Fibroblast of lung (primary cell): Measurements from ENCODE around the gene PADI1. TPM values are rescaled to one million over a fixed set of nuclear protein-coding genes. Genes with fewer than 3 reads are reported as not detected.

Experiments
- DNase-seq, 2 donors: peaks; one replicate each; pipeline versions ENCODE4 v3.0.0 to v3.0.0-alpha.2; 2010; ENCODE audit warnings: low read depth in 2 of 2
- H2AFZ ChIP-seq: 2 replicates; pipeline ENCODE4 v1.5.1; 2012; ENCODE audit warnings: low read length, control low read depth, inconsistent platforms
- H3K27ac ChIP-seq: 2 replicates; pipeline ENCODE4 v1.5.1; 2011; ENCODE audit warnings: low read length, control low read depth; ENCODE audit not compliant: insufficient read depth
- H3K27me3 ChIP-seq: 2 replicates; pipeline ENCODE4 v1.5.1; 2011; ENCODE audit warnings: mild to moderate bottlenecking, low read length; ENCODE audit not compliant: control insufficient read depth, insufficient read depth
- H3K36me3 ChIP-seq: 2 replicates; pipeline ENCODE4 v1.5.1; 2011; ENCODE audit warnings: low read length; ENCODE audit not compliant: control insufficient read depth, insufficient read depth
- H3K4me1 ChIP-seq: 2 replicates; pipeline ENCODE4 v1.5.1; 2011; ENCODE audit warnings: low read length; ENCODE audit not compliant: control insufficient read depth, insufficient read depth; ENCODE audit errors: extremely low read depth
- H3K4me2 ChIP-seq: 2 replicates; pipeline ENCODE4 v1.5.1; 2011; ENCODE audit warnings: low read length, control low read depth; ENCODE audit not compliant: insufficient read depth; ENCODE audit errors: extremely low read depth
- H3K4me3 ChIP-seq, 4 experiments: fragments of 200-600 bp in 1 of 4; sonication (generic) in 1 of 4; replicated peaks in 1 of 4; 2 replicates each; pipeline ENCODE4 v1.5.1; 2011 to 2016; ENCODE audit warnings: low read length in 4 of 4, low read depth in 3 of 4, mild to moderate bottlenecking in 3 of 4, control low read depth in 2 of 4, inconsistent platforms in 1 of 4, mixed read lengths in 1 of 4; ENCODE audit not compliant: insufficient read depth in 1 of 4; ENCODE audit errors: control extremely low read depth in 1 of 4
- H3K79me2 ChIP-seq: 2 replicates; pipeline ENCODE4 v1.5.1; 2012; ENCODE audit warnings: mild to moderate bottlenecking, low read length, inconsistent platforms; ENCODE audit not compliant: control insufficient read depth, insufficient read depth
- H3K9ac ChIP-seq: 2 replicates; pipeline ENCODE4 v1.5.1; 2011; ENCODE audit warnings: mild to moderate bottlenecking, low read length, control low read depth; ENCODE audit not compliant: insufficient read depth
- H3K9me3 ChIP-seq: 2 replicates; pipeline ENCODE4 v1.5.1; 2012; ENCODE audit warnings: low read depth, low read length; ENCODE audit not compliant: control insufficient read depth, insufficient read depth
- H4K20me1 ChIP-seq: 2 replicates; pipeline ENCODE4 v1.5.1; 2011; ENCODE audit warnings: low read length; ENCODE audit not compliant: control insufficient read depth, insufficient read depth; ENCODE audit errors: extremely low read depth
- EZH2 ChIP-seq: IDR thresholded peaks from 2 replicates; pipeline ENCODE4 v1.5.1; 2012; ENCODE audit warnings: low read length, control low read depth, mild to moderate bottlenecking; ENCODE audit errors: missing control alignments
- polyA plus RNA-seq, 2 donors: library from polyadenylated mRNA; depleted of rRNA in 1 of 2; stranded (reverse) in 1 of 2; unstranded in 1 of 2; fragments of >200 nt; gene quantifications; 2 replicates each; pipeline ENCODE4 v1.2.1, GENCODE V29; 2011 to 2012; ENCODE audit warnings: missing spikeins in 1 of 2
- total RNA-seq: library from RNA; depleted of rRNA; stranded (reverse); fragments of >200 nt; gene quantifications from 2 replicates; pipeline ENCODE4 v1.2.1, GENCODE V29; 2014
- TF ChIP-seq, protein P1 (sequence below), 2 donors: IDR thresholded peaks in 1 of 2; conservative IDR thresholded peaks in 1 of 2; 1 replicate in 1 of 2; 2 replicates in 1 of 2; pipeline ENCODE4 v1.5.1; 2011 to 2012; ENCODE audit warnings: low read length in 2 of 2, control low read depth in 1 of 2, inconsistent platforms in 1 of 2, low read depth in 1 of 2, mild to moderate bottlenecking in 1 of 2

PADI1 gene
- total and polyA plus RNA-seq, 2 donors (not counting 1 experiment from before 2014, with no cell fraction given): not detected

GRCh38 chr1:17250601-17251000 lies 45.7 kb downstream of the PADI1 start:
- no peak overlapping the region for H3K27ac ChIP-seq
- no peak overlapping the region for H3K9ac ChIP-seq
- H3K79me2 ChIP-seq: no peaks in the 10 kb centered on the region
- H3K4me2 ChIP-seq: no peak overlapping the region
- no peak for TF ChIP-seq EZH2
- TF ChIP-seq, protein P1, sequence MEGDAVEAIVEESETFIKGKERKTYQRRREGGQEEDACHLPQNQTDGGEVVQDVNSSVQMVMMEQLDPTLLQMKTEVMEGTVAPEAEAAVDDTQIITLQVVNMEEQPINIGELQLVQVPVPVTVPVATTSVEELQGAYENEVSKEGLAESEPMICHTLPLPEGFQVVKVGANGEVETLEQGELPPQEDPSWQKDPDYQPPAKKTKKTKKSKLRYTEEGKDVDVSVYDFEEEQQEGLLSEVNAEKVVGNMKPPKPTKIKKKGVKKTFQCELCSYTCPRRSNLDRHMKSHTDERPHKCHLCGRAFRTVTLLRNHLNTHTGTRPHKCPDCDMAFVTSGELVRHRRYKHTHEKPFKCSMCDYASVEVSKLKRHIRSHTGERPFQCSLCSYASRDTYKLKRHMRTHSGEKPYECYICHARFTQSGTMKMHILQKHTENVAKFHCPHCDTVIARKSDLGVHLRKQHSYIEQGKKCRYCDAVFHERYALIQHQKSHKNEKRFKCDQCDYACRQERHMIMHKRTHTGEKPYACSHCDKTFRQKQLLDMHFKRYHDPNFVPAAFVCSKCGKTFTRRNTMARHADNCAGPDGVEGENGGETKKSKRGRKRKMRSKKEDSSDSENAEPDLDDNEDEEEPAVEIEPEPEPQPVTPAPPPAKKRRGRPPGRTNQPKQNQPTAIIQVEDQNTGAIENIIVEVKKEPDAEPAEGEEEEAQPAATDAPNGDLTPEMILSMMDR (conservative IDR thresholded peaks at IDR 0.05 in 1 of 2, IDR thresholded peaks at IDR 0.05 in 1 of 2; ENCODE audit: low read depth in 1 of 2, low read length in 2 of 2): no peak
- no peaks in the 10 kb centered on the region for H3K9me3 ChIP-seq
- no peaks in the 10 kb centered on the region for H3K4me1 ChIP-seq
- H3K36me3 ChIP-seq: no peaks in the 10 kb centered on the region
- H2AFZ ChIP-seq: no peak overlapping the region
- no peaks in the 10 kb centered on the region for H4K20me1 ChIP-seq
- H3K27me3 ChIP-seq: no peaks in the 10 kb centered on the region
- H3K4me3 ChIP-seq: no peak overlapping the region
- no peak for DNase-seq

GRCh38 chr1:17251246-17251645 lies 46.3 kb downstream of the PADI1 start:
- H3K4me1 ChIP-seq: no peaks in the 10 kb centered on the region
- no peak overlapping the region for H3K4me2 ChIP-seq
- H3K27ac ChIP-seq: no peak overlapping the region
- no peak overlapping the region for H3K9ac ChIP-seq
- H3K4me3 ChIP-seq: no peak overlapping the region
- H3K79me2 ChIP-seq: no peaks in the 10 kb centered on the region
- no peaks in the 10 kb centered on the region for H3K9me3 ChIP-seq
- TF ChIP-seq, protein P1 (conservative IDR thresholded peaks at IDR 0.05 in 1 of 2, IDR thresholded peaks at IDR 0.05 in 1 of 2; ENCODE audit: low read depth in 1 of 2, low read length in 2 of 2): no peak
- no peak for TF ChIP-seq EZH2
- no peaks in the 10 kb centered on the region for H3K36me3 ChIP-seq
- H4K20me1 ChIP-seq: no peaks in the 10 kb centered on the region
- no peaks in the 10 kb centered on the region for H3K27me3 ChIP-seq
- no peak overlapping the region for H2AFZ ChIP-seq
- no peak for DNase-seq

DNA sequence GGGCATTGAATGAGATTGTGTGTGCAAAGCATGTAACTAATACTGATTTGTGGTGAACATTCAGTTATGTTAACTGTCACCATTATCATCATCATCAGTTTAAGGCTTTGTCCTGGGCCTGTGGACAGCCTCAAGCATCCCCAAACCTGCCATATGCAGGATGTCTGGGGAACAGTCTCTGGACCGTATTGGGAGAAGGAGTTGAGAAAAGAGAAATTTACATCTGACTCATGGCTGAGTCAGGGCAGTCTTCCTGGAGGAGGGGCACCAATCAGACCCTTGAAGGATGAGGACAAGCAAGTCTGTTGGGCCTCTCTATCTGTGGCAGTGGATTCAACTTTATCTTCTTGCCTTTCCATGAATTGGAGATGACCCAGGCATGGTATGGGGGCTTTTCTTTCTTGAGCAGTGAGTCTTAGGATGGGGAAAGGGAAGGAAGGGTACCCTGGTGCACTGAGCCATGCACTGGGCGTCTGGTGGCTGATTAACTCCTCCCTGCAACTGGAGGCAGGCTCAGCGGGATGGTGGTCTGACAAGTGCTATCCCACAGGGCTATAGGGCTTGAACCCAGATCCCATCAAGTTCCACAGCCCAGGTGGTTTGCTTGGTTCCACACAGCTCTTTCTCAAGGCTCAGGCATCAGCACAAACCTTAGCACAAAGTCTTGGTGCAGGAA lies 46.9 kb downstream of the PADI1 start:
- Histone ChIP-seq H4K20me1 (no peaks in the 10 kb centered on the region), H2AFZ (no peak overlapping the region), H3K79me2 (no peaks in the 10 kb centered on the region), H3K9me3 (no peaks in the 10 kb centered on the region), H3K36me3 (no peaks in the 10 kb centered on the region), H3K27ac (no peak overlapping the region), H3K9ac (no peak overlapping the region), H3K4me2 (no peak overlapping the region), H3K27me3 (no peaks in the 10 kb centered on the region), H3K4me1 (no peaks in the 10 kb centered on the region), H3K4me3 (no peak overlapping the region)
- TF ChIP-seq, protein P1 (conservative IDR thresholded peaks at IDR 0.05 in 1 of 2, IDR thresholded peaks at IDR 0.05 in 1 of 2; ENCODE audit: low read depth in 1 of 2, low read length in 2 of 2): no peak
- TF ChIP-seq EZH2: no peak
- peak; percentile 43 to 67 for DNase-seq
